ENCODE results near the gene TMEM191C. TPM values are rescaled to one million over a fixed set of nuclear protein-coding genes. Genes with fewer than 3 reads are reported as not detected.
A peak's percentile ranks its signal among the peaks of the same experiment; 100 is the strongest.
"Not testable (repeated sequence)": the region's sequence is repeated elsewhere in the genome, so short reads cannot be mapped to it uniquely, and the experiment has no call there.

The TMEM191C gene
- total RNA-seq, 2 experiments from 2014 or later, result 5.1 to 5.4 TPM

DNA sequence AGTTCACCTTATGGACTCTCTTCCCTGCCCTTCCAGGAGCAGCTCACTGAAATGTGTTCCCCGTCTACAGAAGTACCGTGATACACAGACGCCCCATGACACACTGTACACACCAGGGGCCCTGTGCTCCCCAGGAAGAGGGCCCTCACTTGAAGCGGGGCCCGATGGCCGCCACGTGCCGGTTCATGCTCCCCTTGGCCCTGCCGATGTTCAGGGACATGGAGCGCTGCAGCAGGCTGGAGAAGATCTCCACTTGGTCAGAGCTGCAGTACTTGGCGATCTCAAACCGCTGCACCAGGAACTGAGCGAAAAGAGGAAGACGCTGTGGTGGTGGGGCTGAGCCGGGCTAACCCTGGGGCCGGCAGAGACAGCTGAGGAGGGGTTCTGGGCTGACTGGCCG lies 20.5 kb downstream of the TMEM191C start:
- H3K27ac Mint-ChIP-seq; DNase-seq; POLR2A ChIA-PET; H3K4me3 Mint-ChIP-seq; H3K9me3 Mint-ChIP-seq; H3K27me3 Mint-ChIP-seq; H3K4me1 Mint-ChIP-seq; ATAC-seq (ENCODE audit: low read depth); H3K36me3 Mint-ChIP-seq: not testable (repeated sequence)

GRCh38 chr22:21489149-21489680 lies 22.0 kb downstream of the TMEM191C start:
- ATAC-seq (ENCODE audit: low read depth); H3K4me1 Mint-ChIP-seq; DNase-seq; H3K36me3 Mint-ChIP-seq; H3K27me3 Mint-ChIP-seq; H3K9me3 Mint-ChIP-seq; H3K27ac Mint-ChIP-seq; POLR2A ChIA-PET; H3K4me3 Mint-ChIP-seq: not testable (repeated sequence)

DNA sequence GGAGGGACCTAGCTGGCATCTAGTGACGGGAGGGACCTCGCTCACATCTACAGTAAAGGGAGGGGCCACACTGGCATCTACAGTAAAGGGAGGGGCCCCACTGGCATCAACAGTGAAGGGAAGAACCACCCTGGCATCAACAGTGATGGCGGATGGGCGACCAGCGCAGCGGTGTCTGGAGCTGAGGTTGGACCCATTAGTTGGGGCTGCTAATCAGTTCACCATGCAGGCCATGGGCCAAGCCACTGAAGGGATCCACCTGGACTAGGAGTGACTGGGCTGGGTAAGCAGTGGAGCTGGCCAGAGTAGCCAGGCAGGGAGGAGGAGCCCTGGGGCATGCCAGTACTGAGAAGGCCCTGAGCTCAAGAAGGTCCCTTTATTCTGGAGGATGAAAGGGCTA lies 23.4 kb downstream of the TMEM191C start:
- H3K36me3 Mint-ChIP-seq; H3K27ac Mint-ChIP-seq; ATAC-seq (ENCODE audit: low read depth); POLR2A ChIA-PET; H3K4me3 Mint-ChIP-seq; H3K4me1 Mint-ChIP-seq; H3K27me3 Mint-ChIP-seq; H3K9me3 Mint-ChIP-seq; DNase-seq: not testable (repeated sequence)

DNA sequence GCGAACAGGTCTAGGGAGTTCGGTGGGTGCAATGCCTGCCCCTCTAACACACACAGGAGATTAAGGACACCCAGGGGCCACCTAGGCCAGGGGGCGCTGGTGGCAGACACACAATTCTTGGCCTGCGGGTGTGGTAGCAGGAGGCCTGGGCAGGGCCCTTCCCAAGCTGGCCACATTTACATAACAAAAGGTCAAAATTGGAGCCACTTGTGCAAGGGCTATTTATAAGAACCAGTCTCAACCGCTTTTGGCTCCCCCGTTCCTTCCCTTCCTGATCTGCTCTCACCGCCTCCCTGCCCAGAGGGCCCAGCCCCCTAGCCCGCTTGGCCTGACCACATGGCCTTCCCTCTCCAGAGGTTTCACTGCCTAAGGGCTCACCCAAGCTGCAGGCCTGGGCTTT lies 25.1 kb downstream of the TMEM191C start:
- H3K36me3 Mint-ChIP-seq; H3K4me1 Mint-ChIP-seq; H3K27me3 Mint-ChIP-seq; H3K4me3 Mint-ChIP-seq; H3K27ac Mint-ChIP-seq; ATAC-seq (ENCODE audit: low read depth); H3K9me3 Mint-ChIP-seq; POLR2A ChIA-PET; DNase-seq: not testable (repeated sequence)

- H3K27ac Mint-ChIP-seq; ATAC-seq (ENCODE audit: low read depth); H3K9me3 Mint-ChIP-seq; H3K4me3 Mint-ChIP-seq; H3K27me3 Mint-ChIP-seq; H3K36me3 Mint-ChIP-seq; POLR2A ChIA-PET; DNase-seq; H3K4me1 Mint-ChIP-seq: not testable (repeated sequence)
Observed at GRCh38 chr22:21493789-21494782, 26.9 kb downstream of the TMEM191C start.

- POLR2A ChIA-PET, H3K36me3 Mint-ChIP-seq: not testable (repeated sequence)
Observed at GRCh38 chr22:21497984-21498383, 30.8 kb downstream of the TMEM191C start.

DNA sequence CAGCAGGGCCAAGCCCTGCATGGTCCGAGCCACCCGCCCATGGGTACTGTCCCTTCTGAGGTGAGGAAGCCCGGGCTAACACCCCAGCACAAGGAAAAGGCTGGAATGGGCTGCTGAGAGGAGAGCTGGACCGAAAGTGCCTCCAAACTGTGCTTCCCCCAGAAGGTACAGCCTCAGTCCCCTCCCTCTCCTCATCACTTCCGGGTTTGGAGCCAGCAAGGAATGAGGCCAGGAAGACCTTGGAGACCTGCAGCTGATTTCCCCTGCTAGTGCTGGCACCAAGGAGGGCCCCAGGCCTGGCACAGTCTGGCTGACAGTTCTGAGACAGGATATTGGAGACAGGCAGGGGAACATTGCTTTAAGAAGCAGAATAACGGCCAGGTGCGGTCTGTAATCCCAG lies 31.3 kb downstream of the TMEM191C start:
- POLR2A ChIA-PET; H3K4me1 Mint-ChIP-seq; H3K9me3 Mint-ChIP-seq; DNase-seq; H3K27ac Mint-ChIP-seq; H3K27me3 Mint-ChIP-seq; H3K4me3 Mint-ChIP-seq; ATAC-seq (ENCODE audit: low read depth); H3K36me3 Mint-ChIP-seq: not testable (repeated sequence)

More at GRCh38 chr22:21497984-21498383, 30.8 kb downstream of the TMEM191C start:
- not testable (repeated sequence) for H3K27me3 Mint-ChIP-seq; H3K9me3 Mint-ChIP-seq; H3K27ac Mint-ChIP-seq; ATAC-seq (ENCODE audit: low read depth); DNase-seq; H3K4me3 Mint-ChIP-seq; H3K4me1 Mint-ChIP-seq

GRCh38 chr22:21499623-21500506 lies 32.7 kb downstream of the TMEM191C start:
- H3K27ac Mint-ChIP-seq, DNase-seq, H3K9me3 Mint-ChIP-seq: not testable (repeated sequence)

GRCh38 chr22:21510397-21510796 lies 43.2 kb downstream of the TMEM191C start:
- H3K27ac Mint-ChIP-seq; DNase-seq; H3K9me3 Mint-ChIP-seq; H3K36me3 Mint-ChIP-seq; ATAC-seq (ENCODE audit: low read depth); H3K27me3 Mint-ChIP-seq; H3K4me3 Mint-ChIP-seq; H3K4me1 Mint-ChIP-seq; POLR2A ChIA-PET: not testable (repeated sequence)

More at GRCh38 chr22:21499623-21500506, 32.7 kb downstream of the TMEM191C start:
- H3K36me3 Mint-ChIP-seq, POLR2A ChIA-PET, H3K4me1 Mint-ChIP-seq, H3K27me3 Mint-ChIP-seq, H3K4me3 Mint-ChIP-seq: not testable (repeated sequence)
- peak; percentile 72 for ATAC-seq (ENCODE audit: low read depth)

DNA sequence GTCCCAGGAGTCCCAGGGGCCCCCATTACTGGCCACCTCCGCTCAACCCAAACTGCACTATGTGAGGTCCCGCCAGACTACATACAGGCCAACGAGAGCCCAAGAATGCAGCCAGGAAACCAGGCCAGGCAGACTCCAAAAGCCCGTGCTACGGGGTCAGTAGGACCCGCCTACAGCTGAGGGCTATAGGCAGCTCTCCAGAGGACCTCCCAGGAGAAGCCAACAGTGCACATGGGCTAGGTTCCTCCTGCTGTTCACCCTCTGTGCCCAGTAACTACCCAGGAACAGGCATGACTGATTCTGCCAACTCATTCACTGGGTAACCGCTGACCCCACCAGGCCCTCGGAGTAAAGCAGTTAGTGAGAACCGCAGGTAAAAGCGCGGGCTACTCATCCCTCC lies 44.8 kb downstream of the TMEM191C start:
- POLR2A ChIA-PET; DNase-seq; H3K27me3 Mint-ChIP-seq; ATAC-seq (ENCODE audit: low read depth); H3K9me3 Mint-ChIP-seq; H3K4me1 Mint-ChIP-seq; H3K36me3 Mint-ChIP-seq; H3K4me3 Mint-ChIP-seq; H3K27ac Mint-ChIP-seq: not testable (repeated sequence)

- peak; percentile 61 for ATAC-seq (ENCODE audit: low read depth)
- H3K4me1 Mint-ChIP-seq, H3K27me3 Mint-ChIP-seq, DNase-seq, H3K36me3 Mint-ChIP-seq, POLR2A ChIA-PET, H3K4me3 Mint-ChIP-seq, H3K9me3 Mint-ChIP-seq, H3K27ac Mint-ChIP-seq: not testable (repeated sequence)
Observed at GRCh38 chr22:21514117-21514516, 46.9 kb downstream of the TMEM191C start.

DNA sequence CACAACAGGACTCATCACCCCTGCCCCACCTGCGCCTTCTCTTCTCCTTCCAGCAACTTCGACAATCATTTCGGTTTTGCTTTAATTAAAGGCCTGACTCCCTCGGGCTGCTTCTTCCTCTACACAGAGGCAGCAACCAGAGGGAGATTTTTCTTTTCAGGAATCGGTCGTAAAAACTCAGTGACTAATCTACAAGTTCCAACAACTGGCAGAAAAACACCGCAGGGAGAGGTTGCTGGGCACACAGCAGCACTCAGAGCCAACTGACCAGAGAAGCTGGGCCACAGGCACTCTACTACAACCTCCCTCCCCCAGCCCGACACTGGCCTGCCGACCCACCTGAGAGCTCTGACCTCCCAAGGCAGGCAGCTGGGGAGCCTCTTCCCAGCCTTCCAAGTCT lies 48.0 kb downstream of the TMEM191C start:
- POLR2A ChIA-PET; H3K27me3 Mint-ChIP-seq; H3K4me1 Mint-ChIP-seq; H3K27ac Mint-ChIP-seq; H3K9me3 Mint-ChIP-seq; DNase-seq; H3K4me3 Mint-ChIP-seq; ATAC-seq (ENCODE audit: low read depth); H3K36me3 Mint-ChIP-seq: not testable (repeated sequence)

GRCh38 chr22:21516522-21516921 lies 49.3 kb downstream of the TMEM191C start:
- H3K4me3 Mint-ChIP-seq; H3K36me3 Mint-ChIP-seq; ATAC-seq (ENCODE audit: low read depth); H3K9me3 Mint-ChIP-seq; POLR2A ChIA-PET; H3K27ac Mint-ChIP-seq; H3K27me3 Mint-ChIP-seq; H3K4me1 Mint-ChIP-seq; DNase-seq: not testable (repeated sequence)

Data from activated naive CD8-positive, alpha-beta T cell treated with anti-CD3 and anti-CD28 coated beads, Interleukin-2, amount 10 ng/mL, durations not matched to agents 7 days and 5 days (primary cell).